Activated CD4-positive, alpha-beta T cell treated with anti-CD3 and anti-CD28 coated beads, Interleukin-2, amount 50 U/mL, for 1 hour (primary cell): ENCODE results near the gene EFCAB6.

Experiments used
- DNase-seq: peaks from one replicate; pipeline ENCODE4 v3.0.0-alpha.2; 2020

Gene EFCAB6

GRCh38 chr22:43742154-43742950 is 69.8 kb downstream of the EFCAB6 start:
- DNase-seq: no peak

- DNase-seq: no peak
Observed at GRCh38 chr22:43740587-43741270, 71.4 kb downstream of the EFCAB6 start.

- no peak for DNase-seq
Observed at GRCh38 chr22:43739851-43740379, 72.2 kb downstream of the EFCAB6 start.

DNA sequence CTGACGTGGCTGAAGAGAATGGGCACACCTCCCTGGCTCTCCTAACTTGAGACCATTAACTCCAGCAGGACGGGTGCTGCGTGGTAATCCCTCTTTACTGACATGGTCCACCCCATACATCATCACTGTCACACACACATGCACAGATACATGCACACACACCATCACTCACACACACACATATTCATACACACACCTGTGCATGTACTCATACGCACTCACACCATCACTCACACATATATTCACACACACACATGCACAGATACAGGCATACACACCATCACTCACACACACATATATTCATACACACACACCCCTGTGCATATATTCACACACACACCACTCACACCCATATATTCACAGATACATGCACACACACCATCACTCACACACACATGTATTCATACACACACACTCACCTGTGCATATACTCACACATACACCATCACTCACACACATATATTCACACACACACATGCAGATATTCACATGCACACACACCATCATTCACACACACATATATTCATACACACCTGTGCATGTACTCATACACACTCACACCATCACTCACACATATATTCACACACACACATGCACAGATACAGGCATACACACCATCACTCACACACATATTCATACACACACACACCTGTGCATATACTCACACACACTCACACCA is 74.8 kb downstream of the EFCAB6 start:
- no peak for DNase-seq

DNA sequence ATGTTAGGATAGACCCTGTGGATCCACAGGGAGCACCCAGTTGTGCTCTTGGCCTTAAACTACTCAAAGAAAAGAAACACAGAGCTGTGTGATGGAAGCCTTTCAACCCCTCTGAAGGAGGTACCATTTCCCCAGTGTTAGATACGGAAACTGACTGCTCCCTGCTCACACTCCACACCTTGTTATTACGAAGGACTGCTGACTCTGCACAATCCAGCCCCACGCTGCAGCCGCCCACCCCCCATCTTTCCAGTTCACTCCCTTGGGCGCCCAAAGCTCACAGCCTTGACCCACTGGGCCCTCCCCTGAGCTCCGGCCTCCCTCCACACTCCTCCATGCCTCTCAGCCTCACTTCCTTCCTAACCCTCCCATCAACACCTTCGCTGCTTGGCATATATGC is 75.5 kb downstream of the EFCAB6 start:
- DNase-seq: no peak

- no peak for DNase-seq
Observed at GRCh38 chr22:43734370-43735150, 77.5 kb downstream of the EFCAB6 start.

DNA sequence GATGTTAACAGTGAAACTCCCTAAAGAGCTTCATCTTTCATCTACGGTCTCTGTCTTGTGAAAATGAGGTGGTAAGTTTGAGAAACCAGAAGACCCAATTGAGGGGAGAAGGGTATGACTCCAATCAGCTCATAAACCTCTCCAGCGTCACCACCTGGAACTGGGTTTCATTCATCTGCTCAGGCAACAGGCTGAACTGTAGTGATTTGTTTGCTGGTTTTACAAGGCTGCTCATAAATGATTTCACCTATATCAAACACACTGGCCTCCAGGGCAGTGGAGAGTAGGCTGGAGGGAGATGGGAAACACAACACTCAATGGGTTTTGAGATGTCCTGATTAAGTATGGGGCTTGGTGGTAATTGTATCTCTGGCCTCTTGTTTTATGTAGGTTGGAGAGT is 79.0 kb downstream of the EFCAB6 start:
- DNase-seq: no peak

DNA sequence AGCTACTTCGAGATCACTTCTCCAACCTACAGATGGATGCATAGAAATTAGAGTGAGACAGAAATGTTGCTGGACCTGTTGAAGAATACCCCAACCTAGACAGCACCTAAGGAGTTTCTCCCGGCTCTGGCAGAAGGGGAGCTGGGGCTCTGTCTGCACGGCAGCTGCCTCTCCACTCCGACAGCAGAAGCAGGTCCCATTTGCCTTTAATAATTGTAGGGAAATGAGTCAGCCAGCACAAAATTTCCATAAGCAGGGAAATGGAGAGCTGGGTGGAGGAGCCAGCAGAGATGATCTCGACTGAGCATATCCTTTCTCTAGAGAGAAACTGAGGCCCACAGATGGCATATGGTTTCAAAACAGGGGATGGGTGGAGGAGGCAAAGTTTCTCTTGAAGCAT is 80.1 kb downstream of the EFCAB6 start:
- DNase-seq: no peak

- no peak for DNase-seq
Observed at GRCh38 chr22:43726964-43727543, 85.1 kb downstream of the EFCAB6 start.

DNA sequence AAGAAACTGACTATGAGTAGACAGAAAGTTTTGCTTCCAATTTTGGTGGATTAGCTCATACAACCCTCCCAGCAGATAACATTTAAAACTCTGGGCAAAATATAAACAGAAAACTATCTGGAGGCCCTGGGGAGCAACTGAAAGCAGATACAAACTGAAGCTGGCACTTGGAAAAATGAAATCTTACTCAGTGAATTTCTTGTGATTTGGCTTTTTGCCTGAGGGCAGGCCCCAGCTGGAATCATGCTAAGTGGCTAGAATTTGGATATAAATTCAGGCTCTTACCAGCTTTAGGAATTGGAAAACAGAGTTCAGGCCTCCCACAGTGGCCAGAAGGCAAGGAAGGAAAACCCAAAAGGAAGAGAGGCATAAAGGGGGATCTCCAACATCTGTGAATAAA is 85.8 kb downstream of the EFCAB6 start:
- no peak for DNase-seq

DNA sequence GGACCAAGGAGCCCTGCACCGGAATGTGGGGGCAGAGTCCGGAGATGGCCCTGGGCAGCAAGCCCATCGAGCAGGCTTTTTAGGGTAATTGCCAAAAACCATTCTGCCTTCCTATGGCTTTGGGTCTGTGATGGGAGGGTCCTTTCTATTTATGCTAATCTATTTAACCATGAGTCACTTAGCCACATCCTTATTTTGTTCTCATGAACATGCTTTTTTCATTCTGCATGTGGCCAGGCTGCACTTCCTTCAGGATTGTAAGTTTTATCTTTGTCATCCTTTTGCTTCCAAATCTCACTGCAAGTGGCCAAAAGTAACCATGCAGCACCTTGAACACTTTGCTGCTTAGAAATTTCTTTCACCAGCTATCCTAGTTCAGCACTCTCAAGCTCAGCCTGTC is 88.3 kb downstream of the EFCAB6 start:
- no peak for DNase-seq

DNA sequence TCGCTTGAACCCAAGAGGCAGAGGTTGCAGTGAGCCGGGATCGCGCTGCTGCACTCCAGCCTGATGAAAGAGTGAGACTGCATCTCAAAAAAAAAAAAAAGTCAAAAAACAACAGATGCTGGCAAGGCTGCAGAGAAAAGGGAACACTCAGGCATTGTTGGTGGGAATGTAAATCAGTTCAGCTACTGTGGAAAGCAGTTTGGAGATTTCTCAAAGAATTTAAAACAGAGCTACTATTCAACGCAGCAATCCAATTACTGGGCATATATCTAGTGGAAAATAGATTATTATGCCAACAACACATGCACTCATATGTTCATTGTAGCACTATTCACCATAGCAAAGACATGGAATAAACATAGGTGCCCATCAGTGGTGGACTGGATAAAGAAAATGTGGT is 89.7 kb downstream of the EFCAB6 start:
- no peak for DNase-seq

- DNase-seq: no peak
Observed at GRCh38 chr22:43720716-43721115, 91.4 kb downstream of the EFCAB6 start.

- no peak for DNase-seq
Observed at GRCh38 chr22:43714104-43714503, 98.0 kb downstream of the EFCAB6 start.

- no peak for DNase-seq
Observed at GRCh38 chr22:43711681-43712080, 100.4 kb downstream of the EFCAB6 start.

- DNase-seq: no peak
Observed at GRCh38 chr22:43707648-43708047, 104.5 kb downstream of the EFCAB6 start.

DNA sequence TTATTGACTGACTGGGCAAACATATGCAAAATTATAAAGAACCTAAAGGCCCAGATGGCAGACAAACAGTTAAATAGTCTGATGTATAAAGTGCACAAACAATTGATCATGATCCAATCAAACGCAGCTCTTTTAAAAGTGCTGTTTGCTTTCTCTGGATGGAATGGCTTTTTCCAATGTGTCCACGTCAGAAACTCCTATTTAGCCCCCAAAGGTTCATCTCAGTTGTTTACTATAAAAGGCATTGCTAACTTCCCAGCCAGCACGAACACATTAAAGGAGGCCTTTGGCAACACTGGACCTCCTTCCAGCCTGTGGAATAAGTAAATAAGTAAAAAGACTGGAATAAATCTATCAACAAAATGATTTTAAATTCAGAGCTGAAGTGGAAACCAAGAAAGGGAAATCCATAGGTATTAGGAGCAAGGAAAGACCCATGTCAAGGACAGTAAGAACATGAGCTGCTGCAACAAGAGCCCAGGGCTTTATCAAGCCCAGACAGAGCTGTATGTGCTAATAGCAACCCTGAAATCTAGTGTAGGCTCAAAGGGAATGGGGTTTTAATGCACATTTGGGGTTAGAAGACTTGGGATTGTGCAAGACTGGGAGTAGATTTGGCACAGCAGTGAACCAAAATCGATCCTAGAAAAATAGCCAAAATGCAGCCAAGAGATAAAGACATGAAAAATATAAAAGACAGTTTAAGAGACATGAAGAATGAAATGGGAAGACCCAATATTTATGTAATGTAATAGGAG is 105.4 kb downstream of the EFCAB6 start:
- DNase-seq: no peak

GRCh38 chr22:43706151-43706550 is 106.0 kb downstream of the EFCAB6 start:
- DNase-seq: no peak

- no peak for DNase-seq
Observed at GRCh38 chr22:43704051-43704450, 108.1 kb downstream of the EFCAB6 start.

DNA sequence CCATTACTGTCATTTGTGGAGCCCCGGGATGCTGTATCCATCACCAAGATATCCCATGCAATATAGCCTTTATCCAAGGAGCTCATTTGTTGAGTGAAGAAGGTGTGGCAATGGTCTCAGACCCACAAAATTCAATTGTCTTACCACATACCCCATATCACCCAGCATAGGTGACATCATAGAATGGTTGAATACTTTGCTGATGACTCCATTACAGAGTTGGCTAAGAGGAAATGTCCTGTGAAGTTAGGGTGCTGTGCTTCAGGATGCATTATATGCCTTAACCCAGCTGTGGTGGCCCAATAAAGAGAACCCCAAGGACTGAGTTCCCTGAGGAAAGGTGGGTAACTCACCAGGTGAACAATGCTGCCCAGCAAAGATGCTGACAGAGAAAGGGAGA is 113.7 kb downstream of the EFCAB6 start:
- no peak for DNase-seq

DNA sequence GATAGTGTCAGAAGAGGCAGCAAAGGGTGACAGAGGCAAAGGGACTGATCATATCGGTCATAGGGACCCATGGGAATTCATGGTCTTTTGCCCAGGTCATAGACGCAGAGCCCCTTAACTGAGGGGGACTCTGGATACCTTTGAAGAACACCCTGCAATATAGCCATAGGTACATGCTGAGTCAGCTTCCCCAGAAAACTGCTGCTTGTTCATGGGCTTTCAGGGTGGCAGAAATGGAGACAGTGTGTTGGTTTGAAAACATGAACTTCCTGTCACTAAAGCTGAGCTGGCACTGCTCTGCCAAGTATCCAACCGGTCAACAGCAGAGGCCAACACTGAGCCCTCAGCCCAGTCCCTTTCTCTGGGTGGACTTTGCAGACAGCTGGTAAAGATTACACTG is 114.2 kb downstream of the EFCAB6 start:
- no peak for DNase-seq

DNA sequence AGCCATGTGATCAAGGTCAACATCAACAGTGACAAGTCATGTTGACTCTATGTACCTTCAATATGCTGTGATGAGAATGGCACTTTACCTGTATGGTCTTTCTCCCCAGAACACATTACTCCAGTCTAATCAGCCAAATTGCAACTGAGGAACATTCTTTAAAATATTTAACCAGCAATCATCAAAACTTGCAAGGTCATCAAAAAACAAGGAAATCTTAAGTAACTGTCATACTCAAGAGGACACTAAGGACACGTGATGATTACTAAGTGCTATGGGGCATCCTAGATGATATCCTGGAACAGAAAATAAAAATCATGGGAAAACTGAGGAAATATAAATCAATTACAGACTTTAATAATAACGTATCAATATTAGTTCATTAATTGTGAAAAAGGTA is 118.9 kb downstream of the EFCAB6 start:
- DNase-seq: no peak
